ENCODE data around the gene S100A7A.
"Not testable (repeated sequence)": the region's sequence is repeated elsewhere in the genome, so short reads cannot be mapped to it uniquely, and the experiment has no call there.

S100A7A gene

GRCh38 chr1:153428073-153428638 lies 11.8 kb downstream of the S100A7A start:
- no peak for DNase-seq

GRCh38 chr1:153428791-153429190 lies 12.5 kb downstream of the S100A7A start:
- DNase-seq = no peak

GRCh38 chr1:153429266-153430165 lies 13.2 kb downstream of the S100A7A start:
- no peak for DNase-seq

- no peak for DNase-seq
These were observed 13.8 kb downstream of the S100A7A start for GRCh38 chr1:153430166-153430553.

GRCh38 chr1:153430561-153430960 lies 14.2 kb downstream of the S100A7A start:
- no peak for DNase-seq

GRCh38 chr1:153431002-153431401 lies 14.7 kb downstream of the S100A7A start:
- no peak for DNase-seq

- no peak for DNase-seq
These were observed 15.1 kb downstream of the S100A7A start for GRCh38 chr1:153431427-153431826.

- no peak for DNase-seq
These were observed 15.6 kb downstream of the S100A7A start for GRCh38 chr1:153431928-153432327.

- no peak for DNase-seq
These were observed 16.8 kb downstream of the S100A7A start for GRCh38 chr1:153432874-153433681.

- DNase-seq = no peak
These were observed 18.6 kb downstream of the S100A7A start for GRCh38 chr1:153434746-153435455.

- DNase-seq = no peak
These were observed 20.9 kb downstream of the S100A7A start for GRCh38 chr1:153437236-153437635.

- DNase-seq = no peak
These were observed 22.3 kb downstream of the S100A7A start for GRCh38 chr1:153438599-153438998.

GRCh38 chr1:153439273-153439672 lies 23.0 kb downstream of the S100A7A start:
- no peak for DNase-seq

- DNase-seq = no peak
These were observed 25.0 kb downstream of the S100A7A start for GRCh38 chr1:153441238-153441755.

GRCh38 chr1:153443486-153443885 lies 27.2 kb downstream of the S100A7A start:
- no peak for DNase-seq

GRCh38 chr1:153444078-153444477 lies 27.8 kb downstream of the S100A7A start:
- DNase-seq = no peak

GRCh38 chr1:153447498-153448170 lies 31.3 kb downstream of the S100A7A start:
- DNase-seq = no peak

- DNase-seq = not testable (repeated sequence)
These were observed 32.5 kb downstream of the S100A7A start for GRCh38 chr1:153448851-153449250.

GRCh38 chr1:153456396-153456795 lies 40.1 kb downstream of the S100A7A start:
- no peak for DNase-seq

- no peak for DNase-seq
These were observed 43.3 kb downstream of the S100A7A start for GRCh38 chr1:153459655-153460054.

- no peak for DNase-seq
These were observed 44.2 kb downstream of the S100A7A start, which contains the start of gene S100A7 for GRCh38 chr1:153460551-153460950. TSS of gene S100A7 (minus strand) at chr1:153460651. CDS start at chr1:153459013, 1,638 bp downstream.

- peak; percentile 68 for DNase-seq
These were observed 46.4 kb downstream of the S100A7A start for GRCh38 chr1:153462741-153463140.

All from suppressor macrophage treated with lipopolysaccharide for 4 hours (primary cell).